Fibroblast of gingiva (primary cell): ENCODE measurements around the gene YWHAE.
"Not testable (repeated sequence)": the region's sequence is repeated elsewhere in the genome, so short reads cannot be mapped to it uniquely, and the experiment has no call there.

Experiments
- DNase-seq: peaks from one replicate; pipeline ENCODE4 v3.0.0-alpha.2; 2011; ENCODE audit warnings: low read depth

Gene YWHAE

GRCh38 chr17:1412185-1413110 is 12.4 kb upstream of the YWHAE start:
- peak; percentile 44 for DNase-seq

DNA sequence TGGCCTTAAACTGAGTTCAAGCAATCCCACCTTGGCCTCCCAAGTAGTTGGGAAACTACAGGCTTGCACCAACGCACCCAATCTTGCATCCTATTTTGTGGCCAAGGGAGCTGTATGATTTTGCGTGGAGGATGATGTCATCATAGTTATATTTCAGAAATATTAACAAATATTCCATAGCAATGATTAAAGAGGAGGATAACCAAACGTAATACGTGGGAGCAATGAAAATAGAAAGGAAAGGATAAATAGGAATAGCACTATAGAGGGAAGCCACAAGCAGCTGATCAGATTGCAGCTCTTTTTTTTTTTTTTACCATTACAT is 2.2 kb upstream of the YWHAE start:
- DNase-seq, result no peak

- DNase-seq, result peak; percentile 42
These were observed 917 bp downstream of the YWHAE start for GRCh38 chr17:1398931-1399678.

- no peak for DNase-seq
These were observed 2.0 kb downstream of the YWHAE start for GRCh38 chr17:1398028-1398427.

- not testable (repeated sequence) for DNase-seq
These were observed 4.0 kb downstream of the YWHAE start for GRCh38 chr17:1395876-1396665.

DNA sequence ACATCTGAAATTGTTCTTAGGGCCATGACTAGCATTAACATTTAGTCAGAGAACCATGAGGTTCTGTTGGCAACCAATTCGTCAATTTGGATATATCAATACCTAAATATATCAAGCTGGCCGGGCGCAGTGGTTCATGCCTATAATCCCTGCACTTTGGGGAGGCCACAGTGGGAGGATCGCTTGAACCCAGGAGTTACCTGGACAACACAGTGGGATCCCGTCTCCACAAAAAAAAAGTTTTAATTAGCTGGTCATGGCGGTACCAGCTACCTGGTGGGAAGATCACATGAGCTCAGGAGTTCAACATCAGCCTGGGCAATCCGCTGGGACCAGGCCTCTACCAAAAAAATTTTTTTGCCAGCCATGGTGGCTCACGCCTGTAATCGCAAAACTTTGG is 8.4 kb downstream of the YWHAE start:
- DNase-seq, result no peak

- DNase-seq, result no peak
These were observed 9.3 kb downstream of the YWHAE start for GRCh38 chr17:1390432-1391367.

- DNase-seq, result not testable (repeated sequence)
These were observed 12.4 kb downstream of the YWHAE start for GRCh38 chr17:1387490-1388227.

- DNase-seq, result not testable (repeated sequence)
These were observed 13.3 kb downstream of the YWHAE start for GRCh38 chr17:1386675-1387190.

- no peak for DNase-seq
These were observed 13.8 kb downstream of the YWHAE start for GRCh38 chr17:1386265-1386664.

DNA sequence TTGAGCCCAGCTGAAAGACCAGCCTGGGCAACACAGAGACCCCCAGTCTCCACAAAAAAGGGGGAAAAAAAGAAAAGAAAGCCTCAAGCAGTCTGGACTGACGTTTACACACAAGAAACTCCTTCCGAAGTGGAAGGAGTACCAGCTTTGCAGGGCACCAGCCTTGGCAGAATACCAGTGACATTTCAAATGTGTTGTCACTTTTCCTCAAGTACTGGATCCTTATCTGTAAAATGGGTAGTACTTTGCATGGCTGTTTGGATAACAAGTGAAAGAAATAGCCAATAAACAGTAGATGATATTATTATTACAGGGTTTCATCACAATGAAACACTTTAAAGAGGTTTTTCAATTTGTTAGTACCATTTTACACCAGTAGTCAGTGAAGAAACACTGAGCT is 14.2 kb downstream of the YWHAE start:
- no peak for DNase-seq

DNA sequence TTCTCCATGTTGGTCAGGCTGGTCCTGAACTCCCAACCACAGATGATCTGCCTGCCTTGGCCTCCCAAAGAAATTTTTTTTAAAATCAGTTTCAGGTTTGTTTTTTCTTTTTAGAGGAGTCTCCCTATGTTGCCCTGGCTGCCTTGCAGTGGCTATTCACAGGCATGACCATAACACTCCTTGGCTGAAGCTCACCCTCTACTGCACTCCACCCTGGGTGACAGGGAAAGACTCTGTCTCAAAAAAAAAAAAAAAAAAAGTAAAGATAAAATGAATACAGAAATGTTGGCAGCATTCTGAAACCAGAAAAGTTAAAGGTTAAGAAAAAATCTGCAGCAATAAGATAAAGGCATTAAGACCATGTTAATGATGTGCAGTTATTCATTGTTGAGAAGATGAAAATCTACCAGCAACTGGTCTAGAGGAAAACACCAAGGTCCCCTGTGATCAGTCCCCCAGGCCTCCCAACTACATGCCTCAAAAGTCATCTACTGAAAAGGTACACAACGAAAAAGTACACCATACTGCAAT is 15.1 kb downstream of the YWHAE start:
- no peak for DNase-seq

DNA sequence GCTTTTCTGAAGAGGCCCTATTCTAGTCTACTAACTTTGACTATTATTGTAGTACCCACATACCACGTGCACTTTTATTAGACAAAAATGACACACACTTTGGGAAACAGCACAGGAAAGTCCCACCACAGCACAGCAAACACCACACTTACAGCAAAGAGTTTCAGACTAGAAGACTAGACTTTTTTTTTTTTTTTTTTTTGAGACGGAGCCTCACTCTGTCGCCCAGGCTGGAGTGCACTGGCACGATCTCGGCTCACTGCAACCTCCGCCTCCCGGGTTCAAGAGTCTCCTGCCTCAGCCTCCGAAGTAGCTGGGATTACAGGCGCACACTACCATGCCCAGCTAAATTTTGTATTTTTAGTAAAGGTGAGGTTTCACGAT is 20.1 kb downstream of the YWHAE start:
- no peak for DNase-seq

DNA sequence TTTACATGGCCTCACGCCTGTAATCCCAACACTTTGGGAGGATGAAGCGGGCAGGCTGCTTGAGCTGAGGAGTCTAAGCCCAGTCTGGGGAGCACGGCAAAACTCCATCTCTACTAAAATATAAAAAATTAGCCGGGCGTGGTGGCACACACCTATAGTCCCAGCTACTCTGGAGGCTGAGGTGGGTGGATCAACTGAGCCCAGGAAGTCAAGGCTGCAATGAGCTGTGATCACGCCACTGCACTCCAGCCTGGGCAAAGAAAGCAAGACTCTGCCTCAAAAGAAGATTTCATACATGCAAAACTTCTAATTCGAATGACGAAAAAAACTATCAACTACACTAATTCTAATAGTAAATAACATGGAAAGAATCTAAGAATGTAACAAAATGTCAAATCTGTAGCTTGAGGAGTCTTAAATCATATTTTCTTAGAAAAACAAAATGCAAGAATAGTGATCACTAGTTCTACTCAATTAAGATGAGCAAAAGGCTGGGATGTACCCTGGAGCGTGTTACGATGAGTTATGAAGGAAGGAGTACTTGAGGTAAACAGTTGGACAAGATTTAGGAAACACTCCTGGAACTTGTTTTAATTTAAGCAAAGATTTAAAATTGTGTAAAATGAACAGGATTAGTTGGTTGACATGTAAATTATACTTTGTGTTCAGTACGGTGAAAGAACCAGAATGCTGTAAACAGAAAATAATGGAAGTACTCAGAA is 20.7 kb downstream of the YWHAE start:
- DNase-seq, result no peak

DNA sequence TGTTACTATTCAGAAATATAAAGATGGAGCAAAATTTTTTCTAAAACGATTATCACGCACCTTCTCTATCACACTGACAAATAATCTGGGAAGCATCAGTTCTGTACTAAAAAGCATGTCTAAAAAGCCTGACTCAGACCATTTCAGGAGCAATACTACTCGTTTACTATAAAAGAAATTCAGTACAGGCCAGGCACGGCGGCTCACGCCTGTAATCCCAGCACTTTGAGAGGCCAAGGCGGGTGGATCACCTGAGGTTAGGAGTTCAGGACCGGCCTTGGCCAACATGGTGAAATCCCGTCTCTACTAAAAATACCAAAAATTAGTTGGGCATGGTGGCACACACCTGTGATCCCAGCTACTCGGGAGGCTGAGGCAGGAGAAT is 21.6 kb downstream of the YWHAE start:
- not testable (repeated sequence) for DNase-seq

- no peak for DNase-seq
These were observed 22.7 kb downstream of the YWHAE start for GRCh38 chr17:1377334-1377733.

DNA sequence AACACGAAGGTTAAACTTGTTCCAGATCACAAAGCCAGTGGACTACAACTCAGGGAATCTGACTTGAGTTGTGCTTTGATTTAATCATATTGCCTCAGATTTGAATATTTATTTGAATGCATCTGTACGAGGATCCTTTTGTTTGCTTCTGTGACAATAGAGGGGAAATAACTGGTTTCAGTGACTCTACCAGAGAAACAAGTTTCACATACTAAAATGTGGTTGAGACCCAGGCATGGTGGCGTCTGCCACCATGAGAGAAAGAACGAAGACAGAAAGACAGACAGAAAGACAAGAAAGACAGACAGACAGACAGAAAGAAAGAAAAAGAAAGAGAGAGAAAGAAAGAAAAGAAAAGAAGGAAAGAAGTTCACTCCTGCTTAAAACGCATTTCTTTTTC is 24.0 kb downstream of the YWHAE start:
- no peak for DNase-seq

GRCh38 chr17:1375615-1376014 is 24.4 kb downstream of the YWHAE start:
- DNase-seq, result no peak

DNA sequence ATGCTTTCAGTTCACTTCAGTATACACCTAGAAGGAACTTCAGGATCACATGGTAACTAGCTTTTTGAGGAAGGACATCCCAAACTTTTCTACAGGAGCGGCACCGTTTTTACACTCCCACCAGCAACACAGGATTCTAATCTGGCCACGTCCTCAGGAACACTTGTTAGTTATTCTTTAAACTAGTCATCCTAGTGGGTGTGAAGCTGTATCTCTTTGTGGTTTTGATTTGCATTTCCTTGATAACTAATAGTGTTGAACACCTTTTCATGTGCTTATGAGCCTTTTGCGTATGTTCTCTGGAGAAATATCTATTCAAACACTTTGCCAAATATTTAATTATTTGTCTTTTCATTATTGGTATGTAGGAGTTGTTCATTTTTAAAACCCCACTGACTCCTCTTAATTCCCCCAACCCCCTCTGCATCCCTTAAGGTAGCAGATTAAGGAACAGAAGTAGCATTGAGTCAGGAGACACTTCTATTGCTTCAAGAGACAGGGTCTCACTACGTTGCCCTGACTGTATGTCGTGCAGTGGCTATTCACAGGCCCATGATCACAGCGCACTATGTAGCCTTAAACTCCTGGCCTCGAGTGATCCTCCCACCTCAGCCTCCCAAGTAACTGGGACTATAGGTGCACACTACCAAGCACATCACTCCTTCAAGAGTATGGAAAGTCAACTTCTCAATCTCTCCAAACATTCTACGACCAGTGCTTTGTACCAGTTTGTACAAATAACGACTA is 25.4 kb downstream of the YWHAE start:
- no peak for DNase-seq
